HG03432 (cell line): ENCODE results near the gene RMND1.

Source experiments
- ATAC-seq: cut with Tn5 transposase; IDR thresholded peaks from one replicate; pipeline ENCODE4 v1.9.1; 2021; ENCODE audit warnings: mild to moderate bottlenecking, moderate library complexity; ENCODE audit not compliant: unreplicated experiment

RMND1 gene

DNA sequence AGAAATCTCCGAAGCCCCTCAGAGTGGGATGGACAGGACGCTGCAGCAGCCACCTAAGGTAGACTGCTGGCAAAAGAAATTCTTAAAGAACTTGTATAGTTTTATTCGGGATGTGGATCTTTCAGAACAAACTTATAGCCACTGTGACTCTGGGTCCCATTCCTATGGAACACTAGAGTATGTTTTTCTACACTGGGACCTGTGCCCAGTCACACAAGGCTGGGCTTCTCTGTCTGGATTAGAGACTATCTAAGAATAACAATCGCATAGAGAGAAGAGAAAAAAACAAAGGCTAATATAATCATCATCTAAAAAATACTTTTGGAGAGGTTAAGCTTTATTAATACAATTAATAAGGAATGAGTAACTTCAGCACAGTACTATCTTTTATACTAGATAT lies 28.9 kb downstream of the RMND1 start:
- no peak for ATAC-seq

DNA sequence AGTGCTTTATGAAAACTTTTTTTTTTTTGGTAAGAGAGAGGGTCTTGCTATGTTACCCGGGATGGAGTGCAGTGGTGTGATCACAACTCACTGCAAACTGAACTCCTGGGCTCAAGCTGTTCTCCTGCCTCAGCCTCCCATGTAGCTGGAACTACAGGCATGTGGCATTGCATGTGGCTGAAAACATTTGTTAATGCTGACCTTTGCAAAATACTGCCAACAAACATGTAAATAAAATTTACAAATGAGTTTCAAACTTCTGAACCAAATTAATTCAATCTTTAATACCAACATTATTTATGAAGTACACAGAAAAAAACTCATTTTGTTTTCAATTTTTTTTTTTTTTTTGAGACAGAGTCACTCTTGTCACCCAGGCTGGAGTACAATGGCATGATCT lies 34.4 kb downstream of the RMND1 start:
- no peak for ATAC-seq

DNA sequence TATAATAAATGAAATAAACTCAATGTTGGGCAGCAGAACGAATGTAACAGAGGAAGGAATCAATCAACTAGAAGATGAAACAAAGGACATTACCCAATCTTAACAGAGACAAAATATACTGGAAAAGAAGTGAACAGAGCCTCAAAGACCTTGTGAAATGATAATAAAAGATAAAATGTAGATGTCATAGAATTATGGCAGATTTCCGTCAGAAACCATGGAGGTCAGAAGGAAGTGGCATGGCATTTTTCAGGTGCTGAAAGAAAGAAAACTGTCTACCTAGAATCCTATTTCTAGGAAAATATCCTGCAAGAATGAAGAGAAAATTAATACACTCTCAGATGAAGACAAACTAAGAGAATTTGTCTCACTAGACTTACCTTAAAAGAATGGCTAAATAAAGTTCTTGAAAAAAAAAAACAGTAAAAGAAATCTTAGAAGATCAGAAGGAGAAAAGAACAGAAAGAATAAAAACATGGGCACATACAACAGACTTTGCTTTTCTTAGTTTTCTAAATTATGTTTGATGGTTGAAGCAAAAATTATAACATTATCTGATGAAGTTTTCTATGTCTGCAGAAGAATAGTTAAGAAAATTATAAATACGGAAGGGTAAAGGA lies 37.2 kb downstream of the RMND1 start:
- no peak for ATAC-seq

DNA sequence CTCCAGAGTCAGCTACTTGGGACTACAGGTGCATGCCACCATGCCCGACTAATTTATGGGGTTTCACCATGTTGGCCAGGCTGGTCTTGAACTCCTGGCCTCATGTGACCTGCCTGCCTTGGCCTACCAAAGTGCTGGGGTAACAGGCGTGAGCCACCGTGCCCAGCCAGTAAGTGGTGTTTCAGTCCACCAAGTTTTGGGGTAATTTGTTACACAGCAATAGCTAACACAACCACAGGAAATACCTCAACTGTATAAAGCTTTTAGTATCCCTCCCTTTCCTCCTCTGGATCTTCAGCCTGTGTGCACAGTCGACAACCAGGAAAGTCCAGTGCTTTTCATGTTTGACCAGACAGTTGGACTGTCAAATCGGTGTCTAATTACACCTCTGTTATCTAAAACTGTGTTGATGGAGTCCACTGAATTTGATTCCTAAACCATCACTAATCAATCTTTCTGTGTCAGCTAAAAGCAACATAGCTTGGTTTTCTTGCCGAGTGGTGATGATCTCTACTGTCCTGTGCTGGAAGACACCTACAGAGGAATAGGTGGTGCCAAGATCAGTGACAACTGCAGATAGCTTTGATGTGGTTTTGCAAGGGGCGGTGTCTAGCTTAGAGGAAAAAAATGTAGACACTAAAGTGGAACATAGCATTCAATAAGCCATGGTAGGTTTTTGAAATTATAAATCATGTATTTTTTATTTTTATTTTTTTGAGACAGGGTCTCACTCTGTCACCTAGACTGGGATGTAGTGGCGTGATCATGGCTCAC lies 38.4 kb downstream of the RMND1 start:
- no peak for ATAC-seq

DNA sequence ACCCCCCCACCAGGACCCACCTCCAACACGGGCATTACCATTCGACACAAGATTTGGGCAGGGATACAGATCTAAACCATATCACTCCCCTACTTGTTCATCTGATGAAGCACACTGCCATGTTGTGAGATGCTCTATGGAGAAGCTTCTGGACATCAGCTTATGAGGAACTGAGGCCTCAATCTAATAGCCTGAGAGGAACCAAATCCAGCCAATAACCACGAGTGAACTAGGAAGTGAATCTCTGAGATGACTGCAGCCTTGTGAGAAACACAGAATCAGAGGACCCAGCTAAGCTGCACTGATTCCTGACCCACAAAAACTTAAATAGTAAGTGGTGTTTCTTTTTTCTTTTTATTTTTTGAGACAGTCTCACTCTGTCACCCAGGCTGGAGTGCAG lies 39.0 kb downstream of the RMND1 start:
- no peak for ATAC-seq

DNA sequence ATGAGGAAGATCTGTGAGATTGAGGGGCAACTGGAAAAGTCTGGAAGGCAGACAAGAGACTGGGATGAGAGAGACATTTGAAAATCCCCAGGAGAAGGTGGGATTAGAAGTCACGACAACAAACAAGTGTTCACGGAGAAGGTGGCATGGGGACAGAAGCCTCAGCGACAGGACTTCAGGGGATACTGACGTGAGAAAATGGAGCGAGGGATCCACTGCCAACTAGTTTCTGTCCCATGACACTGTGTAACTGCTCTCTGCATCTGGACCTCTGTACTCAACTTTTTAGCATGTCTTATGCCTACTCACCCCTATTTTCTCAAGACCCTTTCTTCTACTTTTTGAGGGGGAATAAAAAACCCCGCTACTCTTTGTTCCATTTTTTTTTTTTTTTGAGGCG lies 42.2 kb downstream of the RMND1 start:
- no peak for ATAC-seq

DNA sequence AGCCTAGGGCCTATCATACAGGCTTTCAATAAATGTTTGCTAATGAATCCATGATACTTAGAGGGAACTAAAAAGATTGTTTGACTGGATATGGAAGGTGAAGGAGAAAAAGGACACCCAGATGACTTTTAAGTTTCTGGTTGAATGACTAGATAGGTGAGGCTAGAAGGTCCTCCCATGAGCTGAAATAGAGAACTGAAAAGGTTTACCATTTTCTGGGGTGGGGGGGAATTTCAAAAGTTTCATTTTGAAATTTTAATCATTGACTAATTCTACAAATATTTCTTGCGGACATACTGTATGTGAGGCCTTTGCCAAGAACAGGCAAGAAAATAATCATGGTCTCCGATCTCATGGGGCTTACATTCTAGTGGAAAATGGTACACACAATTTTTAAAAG lies 42.7 kb downstream of the RMND1 start:
- ATAC-seq: peak; percentile 62

DNA sequence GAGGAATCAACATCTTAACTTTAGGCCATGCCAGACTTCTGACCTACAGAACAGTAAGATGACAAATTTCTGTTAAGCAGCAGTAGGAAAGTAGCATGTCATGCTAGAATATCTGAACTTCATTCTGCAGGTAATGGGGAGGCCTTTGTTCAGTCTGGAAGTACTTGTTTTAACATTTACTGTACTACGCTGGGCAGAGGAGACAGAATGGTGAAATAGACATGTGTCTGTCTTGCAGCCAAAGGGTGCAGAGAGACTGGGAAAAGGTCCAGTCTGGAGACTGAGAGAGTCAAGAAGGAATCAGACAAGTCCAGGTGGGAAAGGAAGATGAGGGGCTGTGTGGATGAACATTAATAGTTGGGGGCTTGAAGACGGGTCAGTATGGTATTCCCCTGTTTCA lies 43.1 kb downstream of the RMND1 start:
- ATAC-seq: peak; percentile 11

DNA sequence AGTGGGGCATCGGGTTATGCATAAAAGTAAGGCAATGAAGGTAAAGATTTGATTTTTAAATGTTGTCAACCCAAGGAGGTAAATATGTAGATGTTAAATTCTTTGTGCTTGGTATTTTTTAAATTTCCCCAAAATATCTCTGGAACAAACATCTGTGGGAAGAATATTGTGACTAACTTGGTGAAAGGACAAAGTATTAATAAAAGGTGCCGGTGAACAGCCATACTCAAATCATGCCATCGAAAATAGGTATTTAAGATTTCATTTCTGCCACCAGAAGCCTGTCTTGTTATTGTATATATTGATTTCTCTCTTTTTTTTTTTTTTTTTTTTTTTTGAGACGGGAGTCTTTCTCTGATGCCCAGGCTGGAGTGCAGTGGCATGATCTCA lies 48.0 kb downstream of the RMND1 start:
- ATAC-seq: no peak

DNA sequence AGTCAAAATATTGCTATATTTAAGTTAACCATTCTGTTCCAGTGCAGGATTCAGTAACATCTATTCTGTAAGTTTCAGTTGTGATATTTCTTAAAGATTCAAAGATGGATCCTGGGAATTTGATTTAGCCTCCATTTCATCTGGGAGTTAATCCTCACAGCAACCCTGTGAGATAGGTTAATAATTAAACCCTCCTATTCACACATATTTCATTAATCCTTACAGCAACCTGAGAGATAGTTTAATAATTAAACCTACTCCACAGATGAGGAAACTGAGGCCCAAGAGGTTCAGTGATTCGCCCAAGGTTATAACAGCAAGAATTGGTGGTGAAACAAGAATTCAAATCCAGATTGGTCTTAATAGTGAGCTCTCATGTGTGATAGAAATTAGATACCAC lies 49.7 kb downstream of the RMND1 start:
- no peak for ATAC-seq

DNA sequence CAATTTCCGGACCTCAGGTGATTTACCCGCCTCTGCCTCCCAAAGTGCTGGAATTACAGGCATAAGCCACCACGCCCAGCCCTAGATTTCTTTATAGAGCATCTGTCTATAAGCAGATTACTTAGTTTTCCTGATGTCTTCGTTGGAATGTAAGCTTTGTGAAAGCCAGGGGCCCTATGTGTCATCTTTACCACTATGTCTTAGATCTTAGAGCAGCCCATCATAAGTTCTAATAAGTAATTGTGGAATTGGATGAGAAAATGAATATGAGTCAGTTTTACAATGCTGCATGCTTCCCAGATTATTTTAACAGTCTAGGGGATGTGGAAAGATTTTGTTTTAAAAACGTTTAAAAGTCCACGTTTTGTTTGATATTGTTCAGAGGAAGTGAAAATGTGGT lies 51.5 kb downstream of the RMND1 start:
- ATAC-seq: no peak

DNA sequence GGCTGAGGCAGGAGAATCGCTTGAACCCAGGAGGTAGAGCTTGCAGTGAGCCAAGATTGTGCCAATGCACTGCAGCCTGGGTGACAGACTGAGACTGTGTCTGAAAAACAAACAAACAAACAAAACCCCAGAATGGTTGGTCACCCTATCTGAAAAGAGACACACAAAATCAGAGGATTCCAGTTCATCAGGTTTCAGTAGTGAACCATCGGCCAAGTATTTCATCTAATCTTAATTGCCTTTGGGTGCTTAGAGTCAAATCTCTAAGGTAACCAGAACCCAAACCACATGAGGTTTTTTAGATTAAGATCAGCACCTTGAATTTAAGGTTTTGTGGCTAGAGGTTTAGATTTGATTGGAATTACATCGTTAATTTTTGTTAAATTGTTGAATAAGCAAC lies 52.2 kb downstream of the RMND1 start:
- no peak for ATAC-seq

DNA sequence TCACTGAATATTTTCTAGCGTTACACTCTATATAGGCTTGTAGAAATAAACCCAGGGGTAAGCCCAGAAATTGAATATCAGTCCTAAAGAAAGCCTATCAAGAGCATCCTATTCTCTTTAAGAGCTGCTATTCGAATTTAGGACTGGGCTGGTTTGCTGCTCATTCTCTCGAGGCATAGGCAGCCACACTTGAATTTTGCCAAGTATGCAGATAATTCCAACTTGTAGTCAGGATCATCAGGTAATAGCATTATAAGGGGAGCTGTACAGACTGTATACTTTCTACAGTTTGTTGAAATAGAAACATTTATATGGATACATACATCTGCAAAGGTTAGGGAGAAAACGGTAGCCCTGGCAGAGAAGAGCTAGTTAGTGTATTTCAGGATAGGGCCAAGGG lies 58.5 kb downstream of the RMND1 start:
- no peak for ATAC-seq

DNA sequence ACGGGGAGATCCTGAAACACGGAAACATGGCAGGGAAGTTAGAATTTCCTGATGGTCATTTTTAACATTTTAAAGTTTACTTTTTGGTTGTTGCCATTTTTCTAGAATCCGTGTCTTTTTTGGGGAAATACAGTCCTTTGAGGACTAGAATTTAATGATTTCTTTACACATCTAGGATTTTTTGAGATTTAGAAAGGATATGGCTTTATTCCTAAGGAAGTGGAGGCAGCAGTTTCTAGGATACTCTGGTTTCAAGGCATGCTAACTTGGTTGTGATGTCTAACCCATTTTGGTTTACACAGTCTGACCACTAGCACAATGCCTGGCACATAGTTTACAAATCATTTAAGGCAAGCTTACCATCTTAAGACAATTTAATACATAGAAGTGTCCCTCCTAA lies 59.5 kb downstream of the RMND1 start:
- no peak for ATAC-seq

DNA sequence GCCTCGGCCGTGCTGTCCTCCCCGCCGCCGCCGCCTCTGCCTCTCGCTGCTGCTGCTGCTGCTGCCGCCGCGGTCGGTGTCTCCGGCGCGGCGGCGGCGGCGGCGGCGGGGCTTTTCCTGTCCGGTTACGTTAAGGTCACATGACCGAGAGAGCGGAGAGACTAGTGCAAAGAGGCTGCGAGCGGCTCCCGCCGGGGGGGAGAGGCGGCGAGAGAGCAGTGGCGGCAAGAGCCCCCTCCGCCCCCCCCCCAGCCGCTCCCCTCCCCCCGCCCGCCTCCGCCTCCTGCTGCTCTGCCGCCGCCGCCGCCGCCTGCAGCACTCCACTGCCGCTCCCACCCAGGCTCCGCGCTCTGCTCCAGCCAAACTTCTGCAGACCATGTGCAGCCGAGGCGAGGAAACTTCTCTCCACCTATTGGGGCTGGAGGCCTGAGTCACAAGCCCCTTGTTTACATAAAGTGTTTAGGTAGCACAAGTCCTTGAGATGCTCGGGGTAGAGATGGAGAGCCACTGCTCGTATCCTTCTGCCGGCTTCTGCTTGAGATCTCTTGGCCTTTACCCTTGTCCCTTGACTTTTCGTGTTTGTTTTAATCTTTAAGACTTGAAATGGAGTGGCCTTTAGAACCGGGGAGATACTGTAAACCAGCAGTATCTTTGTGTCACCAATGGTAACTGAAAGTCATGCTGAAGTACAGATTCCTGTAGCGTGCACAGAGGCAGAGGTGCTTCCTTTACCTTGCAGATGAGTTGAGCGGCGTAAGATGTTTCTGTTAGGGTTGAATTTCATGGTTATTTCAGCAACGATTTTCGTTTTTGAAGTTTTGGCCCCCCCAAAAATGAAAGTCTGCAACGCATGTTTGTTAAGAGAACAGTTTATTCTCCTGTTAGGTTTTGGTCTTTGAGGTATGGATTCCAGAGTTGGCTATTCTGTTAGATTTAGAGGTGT lies 60.2 kb downstream of the RMND1 start, which contains the start of gene ZBTB2:
Gene ZBTB2, minus strand, starts transcription at position 89 of the 943 bp plus-strand sequence. CDS start 17,922 bp downstream, outside the sequence.
- peak; percentile 12 for ATAC-seq

DNA sequence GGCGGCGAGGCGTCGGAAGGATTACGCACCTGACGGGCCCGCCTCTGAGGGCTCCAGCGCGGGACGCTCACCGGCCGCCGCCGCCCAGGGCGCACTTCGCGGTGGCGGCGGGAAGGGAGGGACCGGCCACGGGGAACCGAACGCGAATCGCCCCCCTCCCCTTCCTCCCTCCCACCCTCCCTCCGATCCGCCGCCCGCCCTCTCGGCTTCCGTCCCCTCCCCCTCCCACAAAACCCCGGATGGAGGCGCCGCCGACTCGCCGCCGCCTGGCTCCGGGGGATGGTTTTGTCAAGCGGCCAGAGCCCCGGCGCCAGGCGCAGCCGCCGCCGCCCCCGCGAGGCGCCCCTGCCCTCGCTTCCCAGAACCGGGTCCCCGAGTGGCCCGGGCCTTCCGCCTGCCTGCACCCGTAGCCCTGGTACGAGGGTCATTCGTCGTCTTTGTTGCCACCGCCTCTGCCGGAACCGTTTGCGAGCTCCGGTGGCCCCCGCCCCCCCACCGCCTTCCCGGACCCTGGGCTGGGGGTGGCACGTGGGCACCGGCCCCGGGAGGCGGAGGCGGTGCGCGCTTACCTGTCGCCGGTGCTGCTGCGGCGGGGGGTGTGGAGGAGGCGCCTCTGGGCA lies 61.0 kb downstream of the RMND1 start:
- peak; percentile 21 for ATAC-seq

DNA sequence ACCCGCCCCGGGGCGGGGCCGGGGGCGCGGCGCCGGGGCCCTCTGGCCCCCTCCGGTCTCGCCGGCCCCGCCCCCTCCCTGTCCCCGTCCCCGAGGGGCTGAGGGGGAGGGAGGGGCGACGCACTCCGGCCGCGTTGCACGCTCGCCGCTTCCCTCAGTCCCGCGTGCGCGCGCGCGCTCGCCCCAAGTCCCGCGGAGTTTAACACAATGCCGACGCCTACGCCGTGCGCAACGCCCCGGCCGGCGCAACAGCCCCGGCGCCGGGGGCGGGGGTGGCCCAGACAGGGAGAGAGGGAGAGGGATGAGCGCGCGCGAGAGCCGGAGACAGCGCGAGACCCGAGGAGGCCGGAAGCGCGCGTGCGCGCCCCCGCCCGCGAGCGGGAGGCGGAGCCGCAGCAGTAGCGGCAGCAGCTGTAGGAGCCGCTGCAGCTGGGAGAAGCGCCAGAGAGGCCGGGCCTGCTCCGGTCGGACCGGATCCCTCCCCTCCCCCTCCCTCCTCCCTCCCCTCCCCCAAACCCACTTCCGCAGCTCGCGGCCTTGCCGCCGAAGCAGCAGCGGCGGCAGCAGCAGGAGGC lies 61.6 kb downstream of the RMND1 start:
- ATAC-seq: peak; percentile 84

DNA sequence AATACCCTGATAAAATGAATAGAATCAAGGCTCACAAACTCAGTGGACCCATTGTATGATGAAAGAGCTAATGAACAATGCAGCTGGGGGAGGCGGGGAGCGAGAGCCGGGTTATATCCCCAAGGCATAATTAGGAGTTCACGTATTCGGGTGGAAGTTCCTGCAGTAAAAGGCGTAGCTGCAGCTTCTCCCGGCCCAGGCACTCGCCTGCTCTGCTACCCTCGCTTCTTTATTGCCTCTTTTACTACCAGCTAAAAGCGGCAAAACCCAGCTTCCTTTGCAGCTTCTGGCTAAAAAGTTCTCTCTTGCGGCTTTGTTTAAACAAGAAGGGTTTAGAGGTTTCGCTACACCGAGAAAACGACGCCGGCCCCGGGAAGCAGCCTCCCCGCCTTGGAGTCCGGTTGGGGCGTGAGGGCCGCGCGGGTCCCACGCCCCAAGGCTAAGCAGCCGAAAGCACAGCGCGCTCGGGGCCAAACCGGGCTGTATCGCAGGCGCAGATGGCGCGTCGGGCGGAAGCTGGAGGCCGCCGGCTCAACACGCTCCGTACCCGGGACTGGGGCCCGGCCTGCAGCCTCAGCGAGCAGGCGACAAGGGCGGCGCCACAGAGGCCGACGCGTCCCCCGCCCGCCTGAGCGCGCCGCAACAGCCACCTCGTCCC lies 62.2 kb downstream of the RMND1 start:
- peak; percentile 69 for ATAC-seq

DNA sequence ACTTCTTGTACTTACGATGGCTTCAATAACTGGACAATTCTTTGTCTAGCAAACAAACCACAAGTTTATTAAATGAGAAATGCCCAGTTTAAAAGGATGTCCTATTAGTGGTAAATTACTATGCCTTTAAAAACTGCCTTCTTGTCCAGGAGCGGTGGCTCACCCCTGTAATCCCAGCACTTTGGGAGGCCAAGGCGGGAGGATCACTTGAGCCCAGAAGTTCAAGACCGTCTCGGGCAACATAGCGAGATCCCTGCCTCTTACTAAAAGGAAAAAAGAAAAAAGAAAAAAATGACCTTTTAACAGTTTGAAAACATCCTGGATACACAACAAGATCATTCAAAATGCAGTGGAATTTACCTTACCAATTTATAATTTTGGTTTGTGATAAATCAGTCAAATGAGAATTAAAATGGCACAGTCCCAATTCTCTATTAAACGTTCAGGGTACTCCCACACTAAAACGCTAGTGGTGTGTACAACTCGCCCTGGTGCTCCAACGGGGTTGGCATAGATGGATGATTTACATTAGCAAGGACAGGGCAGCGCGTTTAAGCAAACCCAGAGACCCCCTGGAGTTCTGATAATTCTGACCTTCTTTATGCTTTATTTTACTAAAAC lies 62.8 kb downstream of the RMND1 start:
- no peak for ATAC-seq

DNA sequence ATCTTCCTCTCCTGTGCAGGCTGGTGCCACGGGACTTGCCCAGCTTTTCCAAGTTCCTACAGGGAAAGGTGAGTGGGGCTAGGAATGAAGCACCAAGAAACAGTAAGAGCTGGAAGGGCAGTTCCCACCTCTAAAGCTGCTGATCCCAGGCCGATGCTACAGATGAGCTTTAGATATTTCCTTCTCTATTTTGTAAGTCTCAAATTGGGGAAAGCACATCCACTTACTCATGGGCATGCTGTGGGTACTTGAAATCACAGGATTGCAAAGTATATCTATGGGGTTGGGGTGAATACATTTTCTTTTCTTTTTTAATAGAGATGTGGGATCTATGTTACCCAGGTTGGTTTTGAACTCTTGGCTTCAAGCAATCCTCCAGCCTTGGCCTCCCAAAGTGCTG lies 63.7 kb downstream of the RMND1 start:
- no peak for ATAC-seq
